ENCODE results near the gene FGD5. TPM values are rescaled to one million over a fixed set of nuclear protein-coding genes. Genes with fewer than 3 reads are reported as not detected.

FGD5 gene
- polyA plus RNA-seq, 3 donors: 21.5 to 27.7 (median 22.9) TPM

GRCh38 chr3:14783480-14784086 is 35.2 kb upstream of the FGD5 start:
- DNase-seq (ENCODE audit: extremely low read depth in 1 of 11, low read depth in 9 of 11, low spot score in 4 of 11): no peak

GRCh38 chr3:14784087-14784681 is 34.6 kb upstream of the FGD5 start:
- peak in 1 of 11 donors; percentile 46 for DNase-seq (ENCODE audit: extremely low read depth in 1 of 11, low read depth in 9 of 11, low spot score in 4 of 11)

GRCh38 chr3:14785207-14786155 is 33.3 kb upstream of the FGD5 start:
- DNase-seq (ENCODE audit: extremely low read depth in 1 of 11, low read depth in 9 of 11, low spot score in 4 of 11): no peak

- DNase-seq (ENCODE audit: extremely low read depth in 1 of 11, low read depth in 9 of 11, low spot score in 4 of 11): no peak
These were observed 32.4 kb upstream of the FGD5 start for GRCh38 chr3:14786369-14786768.

- DNase-seq (ENCODE audit: extremely low read depth in 1 of 11, low read depth in 9 of 11, low spot score in 4 of 11): no peak
These were observed 31.1 kb upstream of the FGD5 start for GRCh38 chr3:14787630-14788029.

GRCh38 chr3:14788644-14789043 is 30.1 kb upstream of the FGD5 start:
- DNase-seq (ENCODE audit: extremely low read depth in 1 of 11, low read depth in 9 of 11, low spot score in 4 of 11): no peak

- DNase-seq (ENCODE audit: extremely low read depth in 1 of 11, low read depth in 9 of 11, low spot score in 4 of 11): no peak
These were observed 29.5 kb upstream of the FGD5 start for GRCh38 chr3:14789221-14789620.

- no peak for DNase-seq (ENCODE audit: extremely low read depth in 1 of 11, low read depth in 9 of 11, low spot score in 4 of 11)
These were observed 29.0 kb upstream of the FGD5 start for GRCh38 chr3:14789640-14790285.

- DNase-seq (ENCODE audit: extremely low read depth in 1 of 11, low read depth in 9 of 11, low spot score in 4 of 11): peak in 2 of 11 donors; percentile 42 to 57
These were observed 27.3 kb upstream of the FGD5 start for GRCh38 chr3:14791343-14791945.

GRCh38 chr3:14792691-14793121 is 26.1 kb upstream of the FGD5 start:
- DNase-seq (ENCODE audit: extremely low read depth in 1 of 11, low read depth in 9 of 11, low spot score in 4 of 11): no peak

- no peak for DNase-seq (ENCODE audit: extremely low read depth in 1 of 11, low read depth in 9 of 11, low spot score in 4 of 11)
These were observed 25.5 kb upstream of the FGD5 start for GRCh38 chr3:14793126-14793857.

GRCh38 chr3:14793858-14794234 is 24.9 kb upstream of the FGD5 start:
- no peak for DNase-seq (ENCODE audit: extremely low read depth in 1 of 11, low read depth in 9 of 11, low spot score in 4 of 11)

GRCh38 chr3:14794435-14794834 is 24.3 kb upstream of the FGD5 start:
- no peak for DNase-seq (ENCODE audit: extremely low read depth in 1 of 11, low read depth in 9 of 11, low spot score in 4 of 11)

- no peak for DNase-seq (ENCODE audit: extremely low read depth in 1 of 11, low read depth in 9 of 11, low spot score in 4 of 11)
These were observed 22.8 kb upstream of the FGD5 start for GRCh38 chr3:14795996-14796395.

GRCh38 chr3:14796403-14797077 is 22.2 kb upstream of the FGD5 start:
- DNase-seq (ENCODE audit: extremely low read depth in 1 of 11, low read depth in 9 of 11, low spot score in 4 of 11): no peak

- no peak for DNase-seq (ENCODE audit: extremely low read depth in 1 of 11, low read depth in 9 of 11, low spot score in 4 of 11)
These were observed 21.0 kb upstream of the FGD5 start for GRCh38 chr3:14797731-14798130.

- no peak for DNase-seq (ENCODE audit: extremely low read depth in 1 of 11, low read depth in 9 of 11, low spot score in 4 of 11)
These were observed 20.5 kb upstream of the FGD5 start for GRCh38 chr3:14798231-14798630.

- no peak for DNase-seq (ENCODE audit: extremely low read depth in 1 of 11, low read depth in 9 of 11, low spot score in 4 of 11)
These were observed 19.6 kb upstream of the FGD5 start for GRCh38 chr3:14799146-14799545.
